NCI-H2107 treated with DMSO at 0.1 percent for 48 hours (cell line): ENCODE measurements around the gene LRP1.
A peak's percentile ranks its signal among the peaks of the same experiment; 100 is the strongest.
"Not testable (repeated sequence)": the region's sequence is repeated elsewhere in the genome, so short reads cannot be mapped to it uniquely, and the experiment has no call there.

ENCODE experiments used
- DNase-seq: peaks from one replicate; lab custom pipeline; 2025; ENCODE audit not compliant: unreplicated experiment; lab: John Stamatoyannopoulos, UW

LRP1 gene

GRCh38 chr12:57110104-57111030 lies 17.9 kb upstream of the LRP1 start:
- no peak for DNase-seq

- peak; percentile 20 for DNase-seq
Measured at GRCh38 chr12:57111031-57111734, 17.1 kb upstream of the LRP1 start, which contains the start of gene STAT6. STAT6 (minus strand) TSS chr12:57111362; CDS start chr12:57108278, 3,084 bp downstream.

- DNase-seq, result no peak
Measured at GRCh38 chr12:57112492-57113294, 15.6 kb upstream of the LRP1 start.

- DNase-seq, result no peak
Measured at GRCh38 chr12:57116580-57117281, 11.6 kb upstream of the LRP1 start.

GRCh38 chr12:57118711-57119271 lies 9.5 kb upstream of the LRP1 start:
- no peak for DNase-seq

- DNase-seq, result no peak
Measured at GRCh38 chr12:57119294-57120085, 8.8 kb upstream of the LRP1 start.

- not testable (repeated sequence) for DNase-seq
Measured at GRCh38 chr12:57120718-57121117, 7.6 kb upstream of the LRP1 start.

- no peak for DNase-seq
Measured at GRCh38 chr12:57123813-57124212, 4.5 kb upstream of the LRP1 start.

- DNase-seq, result peak; percentile 87
Measured at GRCh38 chr12:57124261-57124877, 3.9 kb upstream of the LRP1 start.

- no peak for DNase-seq
Measured at GRCh38 chr12:57126061-57126460, 2.2 kb upstream of the LRP1 start.

- DNase-seq, result no peak
Measured at GRCh38 chr12:57126561-57126960, 1.7 kb upstream of the LRP1 start.

GRCh38 chr12:57127101-57127725 lies 1.1 kb upstream of the LRP1 start:
- DNase-seq, result peak; percentile 40

- no peak for DNase-seq
Measured at GRCh38 chr12:57128519-57129247, 400 bp downstream of the LRP1 start.

- DNase-seq, result no peak
Measured at GRCh38 chr12:57129321-57129842, 1.1 kb downstream of the LRP1 start.

- no peak for DNase-seq
Measured at GRCh38 chr12:57129889-57130288, 1.6 kb downstream of the LRP1 start.

GRCh38 chr12:57130941-57131340 lies 2.7 kb downstream of the LRP1 start:
- DNase-seq, result no peak

GRCh38 chr12:57131896-57132744 lies 3.8 kb downstream of the LRP1 start:
- no peak for DNase-seq
